ENCODE data around the gene PRRG4. TPM values are rescaled to one million over a fixed set of nuclear protein-coding genes. Genes with fewer than 3 reads are reported as not detected.

PRRG4 gene
- total RNA-seq, 1 donor from 2014 or later, result 12.6 TPM

DNA sequence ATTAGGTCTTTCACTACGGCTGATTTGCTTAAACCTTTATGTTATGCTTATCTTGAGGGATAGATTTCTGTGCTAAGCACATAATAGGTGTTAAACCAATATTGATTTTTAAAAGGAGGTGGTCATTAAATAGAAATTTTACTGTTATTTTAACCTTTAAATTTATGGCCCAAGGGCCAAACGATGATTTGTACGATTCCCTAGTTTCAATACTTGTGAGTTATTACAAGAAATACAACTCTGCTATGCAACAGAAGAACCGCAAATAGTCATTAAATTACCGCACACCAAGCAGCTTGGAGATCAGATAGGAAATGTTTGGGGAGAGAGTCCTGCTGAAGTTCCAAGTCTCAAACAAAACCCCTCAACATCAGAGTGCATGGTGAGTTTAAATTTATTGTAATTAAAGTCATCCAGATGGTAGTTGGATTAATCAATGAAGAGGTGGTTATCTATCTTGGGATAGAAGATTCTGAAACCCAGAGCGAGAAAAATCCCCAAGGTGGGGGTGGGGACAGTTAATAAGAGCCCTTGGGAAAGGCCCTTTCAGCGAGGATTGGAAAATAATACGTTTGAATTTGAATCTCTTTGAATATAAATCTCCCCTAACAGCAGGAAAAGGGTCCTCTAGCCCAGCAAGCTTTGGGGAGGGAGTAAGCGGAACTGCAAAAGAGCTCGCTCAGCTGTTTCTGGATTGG lies 62.1 kb downstream of the PRRG4 start:
- Histone ChIP-seq H3K4me1 (peaks cover 16% of the 10 kb centered on the region), H3K4me3 (peak overlapping the region; percentile 86), H3K9me3 (no peaks in the 10 kb centered on the region), H3K36me3 (no peaks in the 10 kb centered on the region), H3K27ac (peak overlapping the region; percentile 91), H3K27me3 (no peaks in the 10 kb centered on the region)
- no peak for DNase-seq
- no peak for ATAC-seq
- intact Hi-C loops (cut with DNase I), result no loop called here
- TF ChIP-seq, protein P1, sequence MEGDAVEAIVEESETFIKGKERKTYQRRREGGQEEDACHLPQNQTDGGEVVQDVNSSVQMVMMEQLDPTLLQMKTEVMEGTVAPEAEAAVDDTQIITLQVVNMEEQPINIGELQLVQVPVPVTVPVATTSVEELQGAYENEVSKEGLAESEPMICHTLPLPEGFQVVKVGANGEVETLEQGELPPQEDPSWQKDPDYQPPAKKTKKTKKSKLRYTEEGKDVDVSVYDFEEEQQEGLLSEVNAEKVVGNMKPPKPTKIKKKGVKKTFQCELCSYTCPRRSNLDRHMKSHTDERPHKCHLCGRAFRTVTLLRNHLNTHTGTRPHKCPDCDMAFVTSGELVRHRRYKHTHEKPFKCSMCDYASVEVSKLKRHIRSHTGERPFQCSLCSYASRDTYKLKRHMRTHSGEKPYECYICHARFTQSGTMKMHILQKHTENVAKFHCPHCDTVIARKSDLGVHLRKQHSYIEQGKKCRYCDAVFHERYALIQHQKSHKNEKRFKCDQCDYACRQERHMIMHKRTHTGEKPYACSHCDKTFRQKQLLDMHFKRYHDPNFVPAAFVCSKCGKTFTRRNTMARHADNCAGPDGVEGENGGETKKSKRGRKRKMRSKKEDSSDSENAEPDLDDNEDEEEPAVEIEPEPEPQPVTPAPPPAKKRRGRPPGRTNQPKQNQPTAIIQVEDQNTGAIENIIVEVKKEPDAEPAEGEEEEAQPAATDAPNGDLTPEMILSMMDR (IDR thresholded peaks at IDR 0.05), result no peak

DNA sequence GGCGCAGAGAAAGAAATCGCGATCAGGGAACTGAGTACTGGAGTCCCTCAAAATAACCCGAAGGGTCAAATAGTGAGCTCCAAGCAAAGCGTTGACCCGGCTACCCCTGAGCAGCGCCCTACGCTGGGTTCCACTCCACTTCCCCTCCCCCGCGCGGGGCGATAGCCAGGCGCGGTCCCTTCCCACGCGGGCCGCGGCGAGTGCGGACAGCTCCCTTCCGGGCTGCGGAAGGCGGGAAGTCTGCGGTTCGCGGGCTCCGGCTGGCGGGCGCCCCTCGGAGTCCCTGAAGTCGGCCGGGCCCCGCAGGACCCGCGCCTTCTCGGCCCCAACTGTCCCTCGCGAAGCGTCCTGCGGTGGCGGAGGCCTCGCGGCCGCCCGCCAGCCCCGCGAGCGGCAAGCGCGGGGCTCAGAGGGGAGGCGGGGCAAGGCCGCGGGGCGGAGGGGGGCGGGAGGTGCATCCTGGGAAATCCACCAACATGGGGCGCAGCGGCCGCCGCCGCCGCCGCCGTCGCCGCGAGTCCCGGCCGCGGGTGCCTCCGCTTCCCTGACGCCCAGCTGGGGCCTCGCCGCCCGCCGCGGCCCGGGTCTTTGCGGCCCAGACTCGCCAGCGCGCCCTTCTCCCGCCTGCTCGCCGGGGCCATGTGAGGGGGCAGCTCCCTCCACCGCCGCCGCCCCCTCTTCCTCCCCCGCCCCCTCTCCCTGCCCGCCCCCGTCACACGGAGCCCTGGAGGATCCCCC lies 62.8 kb downstream of the PRRG4 start, which contains the start of gene QSER1:
TSS of gene QSER1 (plus strand) at position 457 of the 738 bp plus-strand sequence. CDS start 315 bp downstream, outside the sequence.
- TF ChIP-seq, protein P1 (IDR thresholded peaks at IDR 0.05), result no peak
- peak within 1 kb of the TSS; percentile 91 for H3K27ac ChIP-seq

DNA sequence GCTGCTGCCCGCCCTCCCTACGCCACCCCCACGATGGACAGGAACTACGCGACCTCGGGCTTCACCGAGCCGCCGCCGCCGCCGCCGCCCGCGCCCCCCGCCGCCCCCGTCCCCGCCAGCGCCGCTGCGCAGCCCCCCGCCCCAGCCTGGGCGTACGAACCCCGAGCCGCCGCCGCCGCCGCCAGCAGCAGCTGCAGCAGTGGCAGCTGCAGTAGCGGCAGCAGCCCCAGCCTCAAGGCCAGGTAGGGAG lies 63.3 kb downstream of the PRRG4 start:
- Histone ChIP-seq H3K27me3 (no peaks in the 10 kb centered on the region), H3K4me1 (peaks cover 16% of the 10 kb centered on the region), H3K27ac (peak overlapping the region; percentile 91), H3K36me3 (no peaks in the 10 kb centered on the region), H3K4me3 (peak overlapping the region; percentile 86), H3K9me3 (no peaks in the 10 kb centered on the region)
- no peak for DNase-seq
- TF ChIP-seq, protein P1 (IDR thresholded peaks at IDR 0.05), result no peak
- no peak for ATAC-seq
- intact Hi-C loops (cut with DNase I), result no loop called here

More for the DNA sequence above, 62.8 kb downstream of the PRRG4 start, which contains the start of gene QSER1:
- H3K4me3 ChIP-seq, result peak within 1 kb of the TSS; percentile 86
- intact Hi-C loops (cut with DNase I), result no loop called here
- peaks cover 16% of the 10 kb centered on the region for H3K4me1 ChIP-seq
- H3K27me3 ChIP-seq, result no peaks in the 10 kb centered on the region
- peak; percentile 93 for ATAC-seq
- H3K36me3 ChIP-seq, result no peaks in the 10 kb centered on the region
- DNase-seq, result peak; percentile 90
- no peaks in the 10 kb centered on the region for H3K9me3 ChIP-seq

DNA sequence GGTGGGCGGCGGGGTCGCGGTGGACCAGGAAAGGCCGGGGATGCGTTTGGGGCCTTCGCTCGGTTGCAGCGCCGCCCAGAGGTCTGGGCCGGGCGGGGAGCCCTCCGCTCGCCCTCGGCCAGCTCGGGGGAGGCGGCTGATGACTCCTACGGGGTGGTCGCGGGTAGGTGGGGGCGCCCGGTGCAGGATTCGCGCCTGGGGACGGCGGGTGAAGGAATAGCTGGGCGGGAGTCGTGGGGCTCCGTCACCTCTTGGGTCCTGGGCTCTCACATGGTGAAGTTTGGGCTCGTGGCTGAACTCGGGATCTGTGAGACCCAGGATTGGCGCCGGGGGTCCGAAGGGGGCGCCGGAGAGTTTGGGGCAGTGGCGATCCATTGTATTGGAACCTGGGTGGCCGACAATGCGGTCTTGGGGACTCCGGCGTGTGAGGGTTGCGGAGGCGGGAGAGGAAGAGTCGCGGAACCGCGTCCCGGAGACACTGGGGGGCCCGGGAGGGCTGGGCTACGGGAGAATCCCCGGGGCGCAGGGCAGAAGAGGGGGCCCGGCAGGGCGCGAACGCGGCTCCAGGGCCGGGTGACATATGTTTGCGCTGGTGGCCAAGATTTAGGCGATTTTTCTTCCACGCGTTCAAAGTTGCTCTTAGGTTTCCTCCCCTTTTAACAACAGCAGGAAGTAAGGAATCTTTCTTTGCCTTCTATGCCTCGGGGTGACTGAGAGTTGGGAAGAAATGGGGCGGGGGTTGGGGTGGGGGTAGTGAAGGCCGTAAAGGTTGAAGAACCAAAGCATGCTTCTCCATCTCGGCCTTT lies 63.8 kb downstream of the PRRG4 start:
- peak overlapping the region; percentile 85 for H3K27ac ChIP-seq
- TF ChIP-seq, protein P1 (IDR thresholded peaks at IDR 0.05), result peak; percentile 41
- H3K4me1 ChIP-seq, result peaks cover 16% of the 10 kb centered on the region
- DNase-seq (peak; percentile 82), ATAC-seq (peak; percentile 73)
- no peaks in the 10 kb centered on the region for H3K9me3 ChIP-seq
- intact Hi-C loops (cut with DNase I), result no loop called here
- no peaks in the 10 kb centered on the region for H3K27me3 ChIP-seq
- H3K4me3 ChIP-seq, result peak overlapping the region; percentile 86
- H3K36me3 ChIP-seq, result no peaks in the 10 kb centered on the region

DNA sequence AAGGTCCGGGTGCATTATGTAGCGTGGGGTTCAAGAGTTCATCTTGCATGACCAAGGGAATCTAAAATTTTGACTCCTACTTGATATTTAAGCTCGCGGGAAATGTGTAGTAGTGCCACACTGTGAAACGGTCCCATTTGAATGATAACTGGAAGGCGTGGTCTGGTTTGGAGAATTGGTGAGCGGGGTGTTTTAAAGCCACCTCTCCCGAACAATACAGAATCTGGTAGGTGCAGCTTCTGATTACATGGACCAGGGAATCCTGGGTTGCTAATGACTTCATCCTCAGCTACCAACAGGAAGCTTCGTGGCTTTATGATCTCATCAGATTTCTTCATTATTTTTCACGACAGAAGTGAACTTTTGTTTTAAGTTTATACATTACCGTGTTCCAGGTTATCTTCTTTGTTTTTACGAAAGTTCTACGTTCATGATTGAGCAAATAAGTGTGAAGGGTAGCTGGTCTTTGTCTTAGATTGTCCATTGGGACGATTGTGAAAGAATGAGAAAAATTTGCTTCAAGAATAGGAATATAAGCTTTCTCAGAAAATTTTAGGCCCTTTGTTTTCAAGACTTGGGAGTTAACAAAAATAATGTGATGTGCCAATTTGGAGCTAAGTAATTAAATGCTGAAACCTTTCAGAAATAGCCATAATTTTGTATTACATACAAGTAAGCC lies 64.6 kb downstream of the PRRG4 start:
- no peaks in the 10 kb centered on the region for H3K9me3 ChIP-seq
- peaks cover 16% of the 10 kb centered on the region for H3K4me1 ChIP-seq
- ATAC-seq (peak; percentile 49), DNase-seq (no peak)
- peak overlapping the region; percentile 86 for H3K4me3 ChIP-seq
- H3K36me3 ChIP-seq, result no peaks in the 10 kb centered on the region
- TF ChIP-seq, protein P1 (IDR thresholded peaks at IDR 0.05), result no peak
- H3K27ac ChIP-seq, result peak overlapping the region; percentile 85
- intact Hi-C loops (cut with DNase I), result no loop called here
- H3K27me3 ChIP-seq, result no peaks in the 10 kb centered on the region

Data from upper lobe of right lung (tissue), 1 donor.